Central memory CD8-positive, alpha-beta T cell (primary cell): Measurements from ENCODE around the gene SLC25A26.

Experiments used
- ATAC-seq: fragments of 150-1000 bp; cut with Tn5 transposase; replicated peaks from 2 replicates; pipeline ENCODE4 v1.10.0; 2022; ENCODE audit warnings: mild to moderate bottlenecking, moderate FRiP score, moderate number of reproducible peaks; ENCODE audit not compliant: poor library complexity, severe bottlenecking; ENCODE audit errors: extremely low read depth
- DNase-seq, 2 donors: peaks; one replicate each; pipeline ENCODE4 v3.0.0; 2021; ENCODE audit warnings: low spot score in 2 of 2
- H3K27ac Mint-ChIP-seq: one replicate; pipeline ENCODE4 v1.8.0; 2022; ENCODE audit warnings: low read depth, mild to moderate bottlenecking, moderate library complexity, mixed read lengths
- H3K27me3 Mint-ChIP-seq: one replicate; pipeline ENCODE4 v1.8.0; 2022; ENCODE audit warnings: mixed read lengths
- H3K36me3 Mint-ChIP-seq: one replicate; pipeline ENCODE4 v1.8.0; 2022; ENCODE audit warnings: mild to moderate bottlenecking, moderate library complexity, mixed read lengths; ENCODE audit not compliant: insufficient read depth
- H3K4me1 Mint-ChIP-seq: one replicate; pipeline ENCODE4 v1.8.0; 2022; ENCODE audit warnings: mixed read lengths
- H3K4me3 Mint-ChIP-seq: one replicate; pipeline ENCODE4 v1.8.0; 2022; ENCODE audit warnings: mild to moderate bottlenecking, moderate library complexity, mixed read lengths
- H3K9me3 Mint-ChIP-seq: one replicate; pipeline ENCODE4 v1.8.0; 2022; ENCODE audit warnings: mixed read lengths

Gene SLC25A26

GRCh38 chr3:66350601-66351000, 129.8 kb downstream of the SLC25A26 start:
- peaks cover 32% of the 10 kb centered on the region for H3K4me1 Mint-ChIP-seq
- no peak overlapping the region for H3K4me3 Mint-ChIP-seq
- H3K27ac Mint-ChIP-seq, result peak overlapping the region; percentile 4
- peaks cover 11% of the 10 kb centered on the region for H3K36me3 Mint-ChIP-seq
- no peaks in the 10 kb centered on the region for H3K9me3 Mint-ChIP-seq
- ATAC-seq (no peak), DNase-seq (no peak)
- no peaks in the 10 kb centered on the region for H3K27me3 Mint-ChIP-seq

- Mint-ChIP-seq H3K36me3 (peaks cover 4% of the 10 kb centered on the region), H3K27ac (no peak overlapping the region), H3K27me3 (no peaks in the 10 kb centered on the region), H3K9me3 (no peaks in the 10 kb centered on the region), H3K4me1 (peaks cover 37% of the 10 kb centered on the region), H3K4me3 (no peak overlapping the region)
- ATAC-seq (no peak), DNase-seq (no peak)
These were observed 132.2 kb downstream of the SLC25A26 start for GRCh38 chr3:66353039-66353438.

GRCh38 chr3:66353530-66353929, 132.7 kb downstream of the SLC25A26 start:
- no peak for ATAC-seq
- Mint-ChIP-seq H3K9me3 (no peaks in the 10 kb centered on the region), H3K4me3 (peak overlapping the region; percentile 25), H3K27me3 (no peaks in the 10 kb centered on the region), H3K36me3 (peaks cover 4% of the 10 kb centered on the region), H3K27ac (peak overlapping the region; percentile 90), H3K4me1 (peaks cover 37% of the 10 kb centered on the region)
- DNase-seq, result no peak

GRCh38 chr3:66354001-66354400, 133.2 kb downstream of the SLC25A26 start:
- peak overlapping the region; percentile 90 for H3K27ac Mint-ChIP-seq
- H3K4me3 Mint-ChIP-seq, result peak overlapping the region; percentile 25
- H3K27me3 Mint-ChIP-seq, result no peaks in the 10 kb centered on the region
- peaks cover 37% of the 10 kb centered on the region for H3K4me1 Mint-ChIP-seq
- H3K9me3 Mint-ChIP-seq, result no peaks in the 10 kb centered on the region
- H3K36me3 Mint-ChIP-seq, result peaks cover 4% of the 10 kb centered on the region
- ATAC-seq (peak; percentile 93), DNase-seq (no peak)

GRCh38 chr3:66355394-66355793, 134.6 kb downstream of the SLC25A26 start:
- no peaks in the 10 kb centered on the region for H3K27me3 Mint-ChIP-seq
- ATAC-seq (peak; percentile 42), DNase-seq (no peak)
- H3K4me3 Mint-ChIP-seq, result peak overlapping the region; percentile 19
- peak overlapping the region; percentile 90 for H3K27ac Mint-ChIP-seq
- peaks cover 34% of the 10 kb centered on the region for H3K4me1 Mint-ChIP-seq
- H3K9me3 Mint-ChIP-seq, result no peaks in the 10 kb centered on the region
- H3K36me3 Mint-ChIP-seq, result peaks cover 2% of the 10 kb centered on the region

GRCh38 chr3:66355997-66356396, 135.2 kb downstream of the SLC25A26 start:
- no peak for ATAC-seq
- Mint-ChIP-seq H3K4me3 (no peak overlapping the region), H3K36me3 (no peaks in the 10 kb centered on the region)

GRCh38 chr3:66361356-66361755, 140.6 kb downstream of the SLC25A26 start:
- Mint-ChIP-seq H3K4me1 (no peaks in the 10 kb centered on the region), H3K9me3 (no peaks in the 10 kb centered on the region), H3K4me3 (no peak overlapping the region), H3K27ac (peak overlapping the region; percentile 83), H3K36me3 (peaks cover 7% of the 10 kb centered on the region), H3K27me3 (no peaks in the 10 kb centered on the region)
- no peak for DNase-seq
- no peak for ATAC-seq

More at GRCh38 chr3:66355997-66356396, 135.2 kb downstream of the SLC25A26 start:
- Mint-ChIP-seq H3K27me3 (no peaks in the 10 kb centered on the region), H3K4me1 (peaks cover 29% of the 10 kb centered on the region), H3K27ac (peak overlapping the region; percentile 90), H3K9me3 (no peaks in the 10 kb centered on the region)
- no peak for DNase-seq

GRCh38 chr3:66362541-66362941, 141.7 kb downstream of the SLC25A26 start:
- H3K4me1 Mint-ChIP-seq, result no peaks in the 10 kb centered on the region
- H3K27me3 Mint-ChIP-seq, result no peaks in the 10 kb centered on the region
- H3K27ac Mint-ChIP-seq, result no peak overlapping the region
- no peak for ATAC-seq
- no peak overlapping the region for H3K4me3 Mint-ChIP-seq
- no peak for DNase-seq
- H3K9me3 Mint-ChIP-seq, result no peaks in the 10 kb centered on the region
- H3K36me3 Mint-ChIP-seq, result peaks cover 7% of the 10 kb centered on the region

GRCh38 chr3:66363148-66363547, 142.3 kb downstream of the SLC25A26 start:
- Mint-ChIP-seq H3K36me3 (peaks cover 7% of the 10 kb centered on the region), H3K9me3 (no peaks in the 10 kb centered on the region), H3K4me3 (no peak overlapping the region), H3K27ac (no peak overlapping the region), H3K4me1 (no peaks in the 10 kb centered on the region), H3K27me3 (no peaks in the 10 kb centered on the region)
- DNase-seq (no peak), ATAC-seq (no peak)

- H3K4me3 Mint-ChIP-seq, result no peak overlapping the region
- H3K27ac Mint-ChIP-seq, result no peak overlapping the region
- no peaks in the 10 kb centered on the region for H3K9me3 Mint-ChIP-seq
- H3K4me1 Mint-ChIP-seq, result no peaks in the 10 kb centered on the region
- no peak for ATAC-seq
- H3K36me3 Mint-ChIP-seq, result peaks cover 10% of the 10 kb centered on the region
- DNase-seq, result no peak
- H3K27me3 Mint-ChIP-seq, result no peaks in the 10 kb centered on the region
These were observed 144.3 kb downstream of the SLC25A26 start for GRCh38 chr3:66365080-66365479.

GRCh38 chr3:66366747-66367146, 145.9 kb downstream of the SLC25A26 start:
- no peaks in the 10 kb centered on the region for H3K9me3 Mint-ChIP-seq

GRCh38 chr3:66367979-66368378, 147.2 kb downstream of the SLC25A26 start:
- Mint-ChIP-seq H3K27ac (peak overlapping the region; percentile 11), H3K4me1 (peaks cover 13% of the 10 kb centered on the region), H3K36me3 (peaks cover 4% of the 10 kb centered on the region), H3K9me3 (no peaks in the 10 kb centered on the region), H3K4me3 (no peak overlapping the region), H3K27me3 (no peaks in the 10 kb centered on the region)
- ATAC-seq (no peak), DNase-seq (no peak)

More at GRCh38 chr3:66366747-66367146, 145.9 kb downstream of the SLC25A26 start:
- Mint-ChIP-seq H3K27me3 (no peaks in the 10 kb centered on the region), H3K27ac (no peak overlapping the region), H3K4me3 (no peak overlapping the region), H3K4me1 (peaks cover 6% of the 10 kb centered on the region), H3K36me3 (peaks cover 8% of the 10 kb centered on the region)
- ATAC-seq (no peak), DNase-seq (no peak)

- Mint-ChIP-seq H3K36me3 (peaks cover 8% of the 10 kb centered on the region), H3K4me1 (peaks cover 13% of the 10 kb centered on the region), H3K4me3 (no peak overlapping the region), H3K9me3 (no peaks in the 10 kb centered on the region), H3K27me3 (no peaks in the 10 kb centered on the region), H3K27ac (peak overlapping the region; percentile 19)
- no peak for ATAC-seq
- no peak for DNase-seq
These were observed 149.4 kb downstream of the SLC25A26 start for GRCh38 chr3:66370179-66370578.

GRCh38 chr3:66371432-66371831, 150.6 kb downstream of the SLC25A26 start:
- H3K4me1 Mint-ChIP-seq, result peaks cover 13% of the 10 kb centered on the region
- no peak for DNase-seq
- H3K36me3 Mint-ChIP-seq, result peaks cover 14% of the 10 kb centered on the region
- no peak for ATAC-seq
- no peaks in the 10 kb centered on the region for H3K27me3 Mint-ChIP-seq
- no peaks in the 10 kb centered on the region for H3K9me3 Mint-ChIP-seq
- no peak overlapping the region for H3K4me3 Mint-ChIP-seq
- peak overlapping the region; percentile 19 for H3K27ac Mint-ChIP-seq
